IPS DF 19.7 (cell line): ENCODE results near the gene PLPPR3.

Experiments used
- DNase-seq: peaks from one replicate; pipeline ENCODE4 v3.0.0-alpha.2; 2013; ENCODE audit warnings: low read depth, low spot score

Gene PLPPR3, protein sequence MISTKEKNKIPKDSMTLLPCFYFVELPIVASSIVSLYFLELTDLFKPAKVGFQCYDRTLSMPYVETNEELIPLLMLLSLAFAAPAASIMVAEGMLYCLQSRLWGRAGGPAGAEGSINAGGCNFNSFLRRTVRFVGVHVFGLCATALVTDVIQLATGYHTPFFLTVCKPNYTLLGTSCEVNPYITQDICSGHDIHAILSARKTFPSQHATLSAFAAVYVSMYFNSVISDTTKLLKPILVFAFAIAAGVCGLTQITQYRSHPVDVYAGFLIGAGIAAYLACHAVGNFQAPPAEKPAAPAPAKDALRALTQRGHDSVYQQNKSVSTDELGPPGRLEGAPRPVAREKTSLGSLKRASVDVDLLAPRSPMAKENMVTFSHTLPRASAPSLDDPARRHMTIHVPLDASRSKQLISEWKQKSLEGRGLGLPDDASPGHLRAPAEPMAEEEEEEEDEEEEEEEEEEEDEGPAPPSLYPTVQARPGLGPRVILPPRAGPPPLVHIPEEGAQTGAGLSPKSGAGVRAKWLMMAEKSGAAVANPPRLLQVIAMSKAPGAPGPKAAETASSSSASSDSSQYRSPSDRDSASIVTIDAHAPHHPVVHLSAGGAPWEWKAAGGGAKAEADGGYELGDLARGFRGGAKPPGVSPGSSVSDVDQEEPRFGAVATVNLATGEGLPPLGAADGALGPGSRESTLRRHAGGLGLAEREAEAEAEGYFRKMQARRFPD

DNA sequence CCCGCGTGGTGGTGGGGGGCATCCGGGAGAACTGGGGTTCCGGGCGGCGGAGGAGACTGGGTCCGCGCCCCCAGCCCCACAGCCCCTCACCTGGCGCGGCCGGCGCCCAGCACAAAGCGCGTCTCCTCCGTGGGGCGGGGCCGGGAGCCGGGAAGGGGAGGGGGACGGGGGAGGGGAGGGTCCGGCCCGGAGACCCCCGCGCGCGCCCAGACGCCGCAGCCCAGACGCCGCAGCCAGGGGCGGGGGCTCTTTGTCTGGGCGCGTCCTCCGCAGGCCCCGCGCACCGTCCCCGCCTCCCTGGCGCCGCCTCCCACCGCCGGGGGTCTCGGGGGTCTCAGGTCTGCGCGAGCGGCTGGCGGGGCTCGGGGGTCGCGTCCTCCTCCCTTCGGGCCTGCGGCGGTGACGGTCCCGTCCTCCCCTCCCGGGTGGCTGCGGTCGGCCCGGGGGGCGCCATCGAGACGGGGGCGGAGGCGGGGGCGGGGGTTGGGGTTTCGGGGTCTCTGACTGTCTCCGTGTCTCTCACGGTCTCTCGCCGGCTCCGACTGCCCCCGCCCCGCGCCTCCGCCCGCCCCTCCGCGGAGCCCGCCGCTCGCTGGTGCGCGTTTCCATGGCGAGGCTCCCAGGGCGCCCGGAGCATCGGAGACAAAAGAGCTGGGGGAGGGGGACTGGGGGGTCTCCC is at the start of gene PLPPR3:
PLPPR3 (minus strand) TSS at position 131 of the 679 bp plus-strand sequence. CDS start 396 bp downstream, outside the sequence.
- DNase-seq = no peak

- DNase-seq = no peak
Measured at GRCh38 chr19:870963-871401, 49.2 kb upstream of the PLPPR3 start.

- no peak for DNase-seq
Measured at GRCh38 chr19:870314-870713, 48.6 kb upstream of the PLPPR3 start.

DNA sequence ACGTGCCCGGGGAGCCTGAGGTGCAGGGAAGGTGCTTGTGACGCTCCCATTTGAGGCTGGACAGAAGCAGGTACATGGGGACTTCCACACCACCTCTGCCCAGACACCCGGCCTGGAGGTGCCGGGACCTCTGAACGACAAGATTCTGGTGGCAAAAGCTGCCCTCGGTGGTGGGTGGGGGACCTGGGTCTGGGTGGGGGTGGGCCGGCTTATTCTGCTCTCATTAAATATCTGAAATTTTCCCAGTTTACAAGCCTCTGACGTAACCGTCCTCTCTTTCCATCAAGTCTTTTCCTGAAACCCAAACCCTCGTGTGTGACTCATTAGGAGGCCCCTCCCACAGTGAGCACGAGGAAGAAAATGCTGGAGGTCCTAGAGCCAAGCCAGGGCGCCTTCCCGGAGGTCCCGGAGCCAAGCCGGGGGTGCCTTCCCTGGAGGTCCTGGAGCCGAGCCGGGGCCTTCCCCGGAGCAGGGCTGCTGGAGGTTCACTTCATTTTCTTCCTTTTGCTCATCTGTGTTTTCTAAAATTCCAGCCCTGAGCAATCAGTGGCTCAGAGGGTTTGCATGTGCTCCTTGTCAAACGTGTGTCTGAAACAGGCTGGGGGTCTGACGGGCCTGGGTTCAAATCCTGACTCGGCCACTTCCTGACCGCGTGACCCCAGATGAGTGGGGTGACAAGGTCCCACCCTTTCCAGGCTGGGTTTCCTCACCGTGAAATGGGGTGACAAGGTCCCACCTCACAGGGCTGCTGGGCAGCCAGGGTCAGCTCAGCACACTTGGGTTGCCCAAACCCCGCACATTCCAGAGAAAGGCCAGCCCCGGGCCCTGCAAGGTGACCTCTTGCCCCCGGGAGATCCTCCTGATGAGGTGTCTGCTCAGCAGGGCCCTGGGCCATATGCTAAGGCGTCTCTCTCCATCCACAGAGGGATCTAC is 47.8 kb upstream of the PLPPR3 start:
- DNase-seq = no peak

GRCh38 chr19:868458-869244 is 46.9 kb upstream of the PLPPR3 start:
- DNase-seq = no peak

DNA sequence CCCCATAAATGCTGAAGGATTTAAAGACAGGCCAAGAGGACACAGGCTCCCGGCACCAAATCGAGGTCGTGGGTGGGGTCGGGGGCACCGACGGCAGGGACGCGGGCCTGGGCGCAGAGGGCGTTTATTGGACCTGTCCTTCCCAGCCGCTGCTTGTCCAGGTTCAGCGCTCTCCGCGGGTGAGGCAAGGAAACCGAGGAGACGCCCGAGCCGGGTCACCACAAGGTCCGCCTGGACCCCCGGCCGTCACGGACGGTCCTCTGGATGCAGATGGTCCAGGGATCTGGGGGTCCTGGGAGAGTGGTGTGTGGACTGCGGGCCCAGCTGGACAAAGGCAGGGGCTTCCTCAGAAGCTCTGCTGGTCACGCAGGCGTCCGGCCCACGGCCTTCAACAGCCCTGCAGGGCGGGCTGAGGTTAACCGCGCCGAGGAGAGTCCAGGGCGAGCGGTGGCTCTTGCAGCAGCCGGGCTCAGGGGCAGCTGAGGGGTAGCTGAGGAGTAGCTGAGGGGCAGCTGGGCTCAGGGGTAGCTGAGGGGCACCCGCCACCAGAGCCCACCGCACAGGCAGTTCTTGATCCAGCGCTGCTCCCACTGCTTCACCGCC is 46.2 kb upstream of the PLPPR3 start:
- DNase-seq = no peak

DNA sequence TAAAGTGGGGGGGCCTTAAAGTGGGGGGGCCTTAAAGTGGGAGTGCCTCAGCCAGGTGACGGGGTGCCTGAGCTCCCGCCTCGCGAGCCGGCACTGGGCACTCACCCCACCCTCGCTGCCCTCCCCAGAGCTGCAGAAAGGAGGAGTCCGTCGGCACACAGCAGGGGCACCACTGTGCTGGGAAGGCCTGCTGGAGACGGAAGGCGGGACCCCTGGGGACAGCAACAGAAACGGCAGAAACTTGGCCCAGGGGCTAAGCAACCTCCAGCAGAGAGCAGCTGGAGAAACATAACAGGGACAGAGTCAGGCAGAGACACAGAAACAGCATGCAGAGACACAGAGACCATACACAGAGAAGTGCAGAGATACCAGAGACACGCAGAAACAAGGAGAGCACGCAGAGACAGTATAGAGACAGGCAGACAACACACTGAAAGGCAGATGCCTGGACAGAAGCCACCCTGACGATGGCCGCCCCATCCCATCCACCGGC is 45.6 kb upstream of the PLPPR3 start:
- DNase-seq = no peak

DNA sequence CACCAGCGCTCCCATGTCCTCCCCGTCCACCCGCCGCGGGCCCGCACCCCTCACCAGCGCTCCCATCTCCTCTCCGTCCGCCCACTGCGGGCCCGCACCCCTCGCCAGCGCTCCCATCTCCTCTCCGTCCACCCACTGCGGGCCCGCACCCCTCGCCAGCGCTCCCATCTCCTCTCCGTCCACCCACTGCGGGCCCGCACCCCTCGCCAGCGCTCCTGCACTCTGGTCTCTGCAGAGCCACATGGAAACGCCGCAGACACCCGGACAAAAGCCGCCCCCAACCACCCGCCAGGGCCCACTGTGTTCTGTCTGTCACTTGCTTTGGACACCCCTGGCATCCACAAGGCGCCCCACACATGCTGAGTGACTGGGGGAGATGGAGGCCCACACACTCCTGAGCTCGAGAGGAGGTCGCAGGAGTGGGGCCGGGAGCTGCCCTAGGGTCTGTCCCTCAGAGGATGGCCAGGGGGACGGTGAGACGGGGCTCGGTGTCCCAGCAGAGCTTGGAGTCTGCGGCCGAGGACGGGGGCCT is 45.1 kb upstream of the PLPPR3 start:
- DNase-seq = no peak

DNA sequence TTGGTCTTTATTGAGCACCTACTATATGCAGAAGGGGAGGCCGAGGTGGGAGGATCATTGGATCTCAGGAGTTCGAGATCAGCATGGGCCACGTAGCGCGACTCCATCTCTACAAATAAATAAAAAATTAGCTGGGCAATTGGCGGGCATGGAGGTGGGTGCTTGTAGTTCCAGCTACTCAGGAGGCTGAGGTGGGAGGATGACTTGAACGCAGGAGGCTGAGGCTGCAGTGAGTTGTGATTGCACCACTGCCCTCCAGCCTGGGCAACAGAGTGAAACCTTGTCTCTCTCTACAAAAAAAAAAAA is 41.5 kb upstream of the PLPPR3 start:
- no peak for DNase-seq

- no peak for DNase-seq
Measured at GRCh38 chr19:862581-863314, 41.0 kb upstream of the PLPPR3 start.

DNA sequence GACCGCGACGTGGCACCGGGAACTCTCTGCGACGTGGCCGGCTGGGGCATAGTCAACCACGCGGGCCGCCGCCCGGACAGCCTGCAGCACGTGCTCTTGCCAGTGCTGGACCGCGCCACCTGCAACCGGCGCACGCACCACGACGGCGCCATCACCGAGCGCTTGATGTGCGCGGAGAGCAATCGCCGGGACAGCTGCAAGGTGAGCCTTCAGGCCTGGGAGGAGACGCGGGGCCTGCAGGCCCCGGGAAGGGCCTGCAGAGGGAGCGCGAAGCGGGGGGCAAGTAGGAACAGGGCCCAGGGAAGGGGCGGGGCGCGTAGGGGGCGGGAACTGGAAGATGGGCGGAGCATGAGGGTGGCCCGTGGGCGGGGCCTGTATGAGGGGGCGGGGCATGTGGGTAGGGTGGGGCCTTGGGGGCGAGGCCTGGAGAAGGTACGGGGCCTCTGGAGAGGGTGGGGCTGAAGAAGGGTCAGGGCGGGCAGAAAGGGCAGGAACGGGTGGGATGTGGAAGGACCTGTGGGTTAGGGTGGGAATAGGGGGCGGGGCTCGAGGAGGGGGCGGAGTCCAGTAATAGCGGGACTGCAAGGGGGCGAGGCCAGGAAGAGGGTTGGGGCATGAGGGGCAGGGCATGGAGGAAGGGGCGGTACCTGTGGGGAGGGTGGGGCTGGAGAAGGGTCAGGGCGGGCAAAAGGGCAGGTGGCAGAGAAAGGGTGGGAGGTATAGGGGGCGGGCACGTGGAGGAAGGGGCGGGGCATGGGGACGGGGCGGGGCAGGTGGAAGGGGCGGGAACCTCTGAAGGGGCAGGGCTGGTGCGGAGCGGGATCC is 40.2 kb upstream of the PLPPR3 start:
- no peak for DNase-seq

DNA sequence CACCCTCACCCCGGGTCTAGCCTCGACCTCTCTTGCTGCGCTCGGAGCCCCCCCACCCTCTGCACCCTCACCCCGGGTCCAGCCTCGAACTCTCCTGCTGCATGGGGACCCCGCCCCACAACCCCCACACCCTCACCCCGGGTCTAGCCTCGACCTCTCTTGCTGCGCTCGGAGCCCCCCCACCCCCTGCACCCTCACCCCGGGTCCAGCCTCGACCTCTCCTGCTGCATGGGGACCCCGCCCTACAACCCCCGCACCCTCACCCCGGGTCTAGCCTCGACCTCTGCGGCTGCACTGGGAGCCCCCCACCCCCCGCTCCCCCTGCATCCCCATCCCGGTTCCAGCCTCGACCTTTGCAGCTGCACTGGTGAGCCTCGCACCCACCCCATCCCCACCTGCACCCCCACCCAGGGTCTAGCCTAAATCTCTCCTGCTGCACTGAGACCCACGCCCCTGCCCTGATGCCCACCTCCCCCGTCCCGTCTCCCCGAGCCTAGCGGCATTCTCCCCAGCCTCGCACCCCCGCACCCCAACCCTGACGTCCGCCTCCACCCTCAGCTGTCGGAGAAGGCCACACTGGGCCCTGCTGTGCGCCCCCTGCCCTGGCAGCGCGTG is 39.5 kb upstream of the PLPPR3 start:
- DNase-seq = no peak

DNA sequence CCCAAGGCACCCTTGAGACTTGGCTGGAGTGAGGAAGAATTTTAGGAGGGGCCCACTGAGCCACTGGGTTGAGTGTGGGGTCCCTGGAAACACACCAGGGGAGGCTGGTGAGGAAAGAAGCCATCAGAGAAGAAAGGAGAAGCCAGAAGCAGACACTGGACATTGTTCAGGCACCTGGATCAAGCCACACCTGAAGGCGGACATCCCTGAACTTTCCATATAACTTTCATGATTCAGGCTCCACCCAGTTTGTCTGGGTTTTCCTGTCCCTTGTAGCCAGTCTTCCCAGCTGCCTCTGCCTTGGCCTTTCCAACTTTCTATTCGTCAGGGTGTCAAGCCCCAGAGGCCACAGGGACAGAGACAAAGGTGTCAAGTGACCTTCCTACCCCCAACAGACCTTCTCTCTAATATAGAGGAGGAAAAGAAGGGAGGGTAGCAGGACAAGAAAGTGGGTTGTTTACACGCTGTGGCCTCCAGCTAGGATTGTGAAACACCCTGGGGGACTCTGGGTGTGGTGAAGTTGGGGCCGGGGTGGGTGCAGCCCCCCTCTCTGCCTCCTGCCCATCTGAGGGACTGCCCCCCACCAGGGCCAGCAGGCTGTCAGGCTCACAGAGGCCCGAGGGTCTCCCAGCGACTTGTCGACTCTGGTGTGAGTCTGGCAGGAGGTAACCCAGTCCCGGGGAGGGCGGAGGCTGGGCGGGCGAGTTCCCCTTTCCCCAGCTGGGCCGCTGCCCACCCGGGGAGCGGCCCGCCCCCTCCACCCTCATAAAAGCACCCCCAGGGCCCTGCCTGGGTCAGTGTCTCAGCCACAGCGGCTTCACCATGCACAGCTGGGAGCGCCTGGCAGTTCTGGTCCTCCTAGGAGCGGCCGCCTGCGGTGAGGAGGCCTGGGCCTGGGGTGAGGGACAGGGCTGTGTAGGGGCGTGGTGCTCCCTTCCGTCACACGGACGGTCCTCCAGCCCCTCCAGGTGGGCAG is 37.4 kb upstream of the PLPPR3 start, which contains the start of gene CFD:
CFD (plus strand) TSS at position 797 of the 976 bp plus-strand sequence; CDS start at position 823, 26 bp downstream.
- DNase-seq = no peak

DNA sequence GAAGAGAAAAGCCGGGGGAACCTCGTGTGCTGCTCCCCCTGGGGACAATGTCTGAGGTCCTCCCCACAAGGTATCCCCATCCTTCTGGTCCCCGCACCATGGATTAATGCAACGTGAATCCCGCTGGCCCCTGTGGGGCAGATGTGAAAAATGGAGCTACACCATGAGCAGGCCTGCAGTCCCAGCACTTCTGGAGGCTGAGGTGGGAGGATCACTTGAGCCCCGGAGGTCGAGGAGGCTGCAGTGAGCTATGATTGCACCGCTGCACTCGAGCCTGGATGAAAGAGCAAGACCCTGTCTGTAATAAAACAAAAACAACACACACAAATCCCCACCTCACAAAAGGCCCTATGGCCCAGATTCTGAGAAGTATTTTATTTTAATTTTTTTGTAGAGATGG is 36.5 kb upstream of the PLPPR3 start:
- DNase-seq = no peak

DNA sequence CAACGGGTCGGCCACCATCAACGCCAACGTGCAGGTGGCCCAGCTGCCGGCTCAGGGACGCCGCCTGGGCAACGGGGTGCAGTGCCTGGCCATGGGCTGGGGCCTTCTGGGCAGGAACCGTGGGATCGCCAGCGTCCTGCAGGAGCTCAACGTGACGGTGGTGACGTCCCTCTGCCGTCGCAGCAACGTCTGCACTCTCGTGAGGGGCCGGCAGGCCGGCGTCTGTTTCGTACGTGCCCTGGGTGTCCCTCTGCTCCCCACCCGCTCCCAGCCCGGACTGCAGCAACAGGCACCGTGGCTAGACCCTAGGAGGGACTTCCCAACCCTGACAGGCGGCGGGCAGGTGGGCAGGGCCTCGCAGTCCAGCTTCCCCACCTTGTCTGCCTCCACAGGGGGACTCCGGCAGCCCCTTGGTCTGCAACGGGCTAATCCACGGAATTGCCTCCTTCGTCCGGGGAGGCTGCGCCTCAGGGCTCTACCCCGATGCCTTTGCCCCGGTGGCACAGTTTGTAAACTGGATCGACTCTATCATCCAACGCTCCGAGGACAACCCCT is 33.9 kb upstream of the PLPPR3 start:
- DNase-seq = no peak

- DNase-seq = no peak
Measured at GRCh38 chr19:855142-855541, 33.4 kb upstream of the PLPPR3 start.
